HepG2 (cell line): Measurements from ENCODE around the gene KIAA1549. TPM values are rescaled to one million over a fixed set of nuclear protein-coding genes. Genes with fewer than 3 reads are reported as not detected.

ENCODE experiments used
- ATAC-seq: fragments of 200-7000 bp; cut with Tn5 transposase; 3 replicates; pipeline ENCODE4 v1.9.1; 2020; ENCODE audit warnings: mild to moderate bottlenecking, moderate library complexity
- BruUV-seq: library from RNA; stranded (reverse); fragments of 400-500 nt; replicated peaks from 2 replicates; lab custom pipeline; 2021; lab: Mats Ljungman, UMichigan
- CTCF ChIA-PET: fragments of 300-600 bp; formaldehyde crosslinking; extraction: SDS; loops from one replicate; lab custom pipeline; 2021; ENCODE audit warnings: low total read pairs, inconsistent platforms, low intra/inter-chr PET ratio; lab: Yijun Ruan, JAX
- POLR2A ChIA-PET: fragments of 350-600 bp; sonication (Branson Sonifier 250); formaldehyde crosslinking; loops from one replicate; lab custom pipeline; 2020; ENCODE audit warnings: antibody characterized with exemption, inconsistent platforms; lab: Yijun Ruan, JAX
- DNase-seq: peaks from one replicate; pipeline ENCODE4 v3.0.0-alpha.2; 2015; ENCODE audit warnings: low spot score
- FAIRE-seq: peaks from 3 replicates; lab custom pipeline; 2011; peaks lifted over from hg19 to GRCh38; lab: Jason Lieb, UNC
- H2AFZ ChIP-seq: one replicate; pipeline ENCODE4 v1.6.1; 2011; ENCODE audit warnings: low read length, inconsistent platforms
- H3K27ac ChIP-seq: fragments of 300-600 bp; 3 replicates; pipeline ENCODE4 v1.8.0; 2011; ENCODE audit warnings: mixed run types, mild to moderate bottlenecking, mixed read lengths, low read length, inconsistent platforms; ENCODE audit not compliant: insufficient read depth; ENCODE audit errors: extremely low read length
- H3K27me3 ChIP-seq, 2 experiments: fragments of 200-600 bp in 1 of 2; 2 replicates in 1 of 2; 3 replicates in 1 of 2; pipeline versions ENCODE4 v1.6.0 to v1.8.0; 2011; ENCODE audit warnings: low read length in 2 of 2, mild to moderate bottlenecking in 2 of 2, moderate library complexity in 2 of 2, inconsistent platforms in 1 of 2; ENCODE audit not compliant: insufficient read depth in 2 of 2, control insufficient read depth in 1 of 2
- H3K36me3 ChIP-seq, 2 experiments: fragments of 200-600 bp in 1 of 2; replicated peaks in 1 of 2; 2 replicates in 1 of 2; 3 replicates in 1 of 2; pipeline versions ENCODE4 v1.5.1 to v1.8.0; 2011; ENCODE audit warnings: low read length in 2 of 2, inconsistent platforms in 1 of 2; ENCODE audit not compliant: insufficient read depth in 2 of 2, control insufficient read depth in 1 of 2
- H3K4me1 ChIP-seq: 2 replicates; pipeline ENCODE4 v1.5.1; 2012; ENCODE audit warnings: low read length, inconsistent platforms; ENCODE audit not compliant: insufficient read depth
- H3K4me2 ChIP-seq: 2 replicates; pipeline ENCODE4 v1.6.0; 2011; ENCODE audit warnings: low read depth, low read length, inconsistent platforms
- H3K4me3 ChIP-seq, 3 experiments: fragments of 200-600 bp in 1 of 3; sonication (generic), shearing (Covaris generic) in 1 of 3; replicated peaks in 1 of 3; 2 replicates each; pipeline ENCODE4 v1.5.1; 2011 to 2016; ENCODE audit warnings: low read length in 3 of 3, inconsistent platforms in 2 of 3, low read depth in 2 of 3, mild to moderate bottlenecking in 2 of 3, control low read depth in 1 of 3, mixed read lengths in 1 of 3; ENCODE audit not compliant: insufficient read depth in 1 of 3
- H3K79me2 ChIP-seq: one replicate; pipeline ENCODE4 v1.6.1; 2011; ENCODE audit warnings: low read length, inconsistent platforms; ENCODE audit not compliant: insufficient read depth
- H3K9ac ChIP-seq: 2 replicates; pipeline ENCODE4 v1.6.0; 2011; ENCODE audit warnings: mild to moderate bottlenecking, low read depth, low read length, inconsistent platforms; ENCODE audit not compliant: insufficient read depth
- H3K9me3 ChIP-seq: 2 replicates; pipeline ENCODE4 v1.5.1; 2012; ENCODE audit warnings: mild to moderate bottlenecking, low read length
- H4K20me1 ChIP-seq: 2 replicates; pipeline ENCODE4 v1.6.0; 2011; ENCODE audit warnings: inconsistent platforms, mild to moderate bottlenecking, low read length, moderate library complexity; ENCODE audit not compliant: insufficient read depth
- ATM ChIP-seq: fragments of 450-650 bp; IDR thresholded peaks from 2 replicates; pipeline ENCODE4 v1.7.1; 2017; ENCODE audit warnings: mild to moderate bottlenecking, borderline replicate concordance
- CC2D1A ChIP-seq: sonication (generic); formaldehyde crosslinking; IDR thresholded peaks from 2 replicates; pipeline ENCODE4 v1.8.1; 2023; ENCODE audit warnings: mild to moderate bottlenecking, missing genetic modification reagents
- HMG20B ChIP-seq: conservative IDR thresholded peaks from 2 replicates; pipeline ENCODE4 v1.6.1; 2016; ENCODE audit warnings: missing genetic modification reagents, missing compliant biosample characterization
- KAT7 ChIP-seq: IDR thresholded peaks from 2 replicates; pipeline ENCODE4 v1.6.1; 2018; ENCODE audit warnings: borderline replicate concordance, missing compliant biosample characterization
- NFIC ChIP-seq: IDR thresholded peaks from 2 replicates; pipeline ENCODE4 v1.6.1; 2012; ENCODE audit warnings: mild to moderate bottlenecking, low read length, inconsistent platforms
- NR2C2 ChIP-seq: sonication (generic); formaldehyde crosslinking; IDR thresholded peaks from 2 replicates; pipeline ENCODE4 v1.4.0; 2020; ENCODE audit warnings: missing genetic modification reagents, mild to moderate bottlenecking, moderate library complexity, borderline replicate concordance
- POGZ ChIP-seq: sonication (generic); formaldehyde crosslinking; IDR thresholded peaks from 2 replicates; pipeline ENCODE4 v1.4.0; 2020; ENCODE audit warnings: mild to moderate bottlenecking, missing genetic modification reagents
- RXRB ChIP-seq: IDR thresholded peaks from 2 replicates; pipeline ENCODE4 v1.6.1; 2016; ENCODE audit warnings: borderline replicate concordance, missing genetic modification reagents, missing compliant biosample characterization
- STAT5B ChIP-seq: sonication (generic); formaldehyde crosslinking; IDR thresholded peaks from 2 replicates; pipeline ENCODE4 v1.4.0; 2020; ENCODE audit warnings: missing genetic modification reagents
- ZNF335 ChIP-seq: sonication (generic); formaldehyde crosslinking; IDR thresholded peaks from 2 replicates; pipeline ENCODE4 v1.4.0; 2020; ENCODE audit warnings: missing genetic modification reagents
- ZNF367 ChIP-seq: sonication (generic); formaldehyde crosslinking; IDR thresholded peaks from 2 replicates; pipeline ENCODE4 v1.4.0; 2020; ENCODE audit warnings: missing genetic modification reagents, borderline replicate concordance
- ZNF510 ChIP-seq: sonication (generic); formaldehyde crosslinking; IDR thresholded peaks from 2 replicates; pipeline ENCODE4 v1.4.0; 2020; ENCODE audit warnings: low read depth, mild to moderate bottlenecking, missing genetic modification reagents
- WGBS: methylation state at CpG from one replicate; pipeline ENCODE4 v1.1.6; 2017; ENCODE audit warnings: low lambda C conversion rate; 5-methylcytosine and 5-hydroxymethylcytosine counted together
- in situ Hi-C: cut with HindIII; loops from 2 replicates; pipeline ENCODE4 v1.10.0; 2017; ENCODE audit warnings: low pct_unique_long_range_greater_than_20kb; ENCODE audit not compliant: extremely low pct_ligation_motif_present
- intact Hi-C: fragments of 100-400 bp; cut with micrococcal nuclease; formaldehyde crosslinking; loops from one replicate; pipeline ENCODE4 v1.10.0; 2022; ENCODE audit not compliant: unreplicated experiment
- polyA plus RNA-seq, 8 experiments: library from polyadenylated mRNA; depleted of rRNA in 3 of 8; stranded (reverse) in 7 of 8; unstranded in 1 of 8; fragments of >200 nt; fragmentation: Illumina TruSeq in 4 of 8; extraction: Trizol in 4 of 8; gene quantifications; 2 replicates each; pipeline versions ENCODE4 v1.2.1 to v1.2.3, GENCODE V29; 2011 to 2016; ENCODE audit warnings: low read depth in 4 of 8, missing spikeins in 1 of 8, mixed read lengths in 1 of 8; ENCODE audit not compliant: insufficient read depth in 1 of 8
- total RNA-seq, 5 experiments: library from RNA; depleted of rRNA; stranded (reverse); fragments of >200 nt; fragmentation: Illumina TruSeq; extraction: Trizol; gene quantifications; 2 replicates each; pipeline ENCODE4 v1.2.3, GENCODE V29; 2016; ENCODE audit warnings: low read depth in 1 of 5
- TF ChIP-seq, protein P1 (sequence below): sonication (generic); formaldehyde crosslinking; IDR thresholded peaks from 2 replicates; pipeline ENCODE4 v1.5.0; 2020; ENCODE audit warnings: missing genetic modification reagents
- TF ChIP-seq, protein P2 (sequence below): sonication (generic); formaldehyde crosslinking; IDR thresholded peaks from 2 replicates; pipeline ENCODE4 v1.4.0; 2020; ENCODE audit warnings: missing genetic modification reagents

Gene KIAA1549
- total and polyA plus RNA-seq, 2 of the 13 experiments (the other 11 are each of a cell fraction or from before 2014, with no cell fraction given), result 1.1 to 1.8 TPM

DNA sequence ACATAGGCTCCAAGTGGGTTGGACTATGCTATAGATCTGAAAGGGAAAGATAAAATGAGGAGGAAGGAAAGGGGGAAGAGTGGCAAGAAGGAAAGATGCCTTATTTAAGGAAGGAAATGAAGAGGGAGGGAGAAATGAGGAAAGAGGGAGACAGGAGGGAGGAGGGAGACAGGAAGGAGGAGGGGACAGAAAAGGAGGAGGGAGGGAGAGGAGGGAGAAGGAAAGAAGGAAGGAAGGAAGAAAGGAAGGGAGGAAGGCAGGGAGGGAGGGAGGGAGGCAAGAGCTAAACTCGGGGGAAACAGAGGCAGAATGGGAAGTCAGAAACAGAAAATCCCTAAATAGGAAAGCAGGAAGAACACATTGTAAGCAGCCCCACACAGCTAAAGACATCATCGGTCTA, 67.4 kb downstream of the KIAA1549 start:
- TF ChIP-seq STAT5B (CRISPR knock-in tag), result no peak
- TF ChIP-seq, protein P1, sequence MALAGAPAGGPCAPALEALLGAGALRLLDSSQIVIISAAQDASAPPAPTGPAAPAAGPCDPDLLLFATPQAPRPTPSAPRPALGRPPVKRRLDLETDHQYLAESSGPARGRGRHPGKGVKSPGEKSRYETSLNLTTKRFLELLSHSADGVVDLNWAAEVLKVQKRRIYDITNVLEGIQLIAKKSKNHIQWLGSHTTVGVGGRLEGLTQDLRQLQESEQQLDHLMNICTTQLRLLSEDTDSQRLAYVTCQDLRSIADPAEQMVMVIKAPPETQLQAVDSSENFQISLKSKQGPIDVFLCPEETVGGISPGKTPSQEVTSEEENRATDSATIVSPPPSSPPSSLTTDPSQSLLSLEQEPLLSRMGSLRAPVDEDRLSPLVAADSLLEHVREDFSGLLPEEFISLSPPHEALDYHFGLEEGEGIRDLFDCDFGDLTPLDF (CRISPR knock-in tag), result no peak
- TF ChIP-seq CC2D1A (CRISPR knock-in tag), result no peak
- TF ChIP-seq KAT7 (CRISPR knock-in tag), result no peak
- TF ChIP-seq, protein P2, sequence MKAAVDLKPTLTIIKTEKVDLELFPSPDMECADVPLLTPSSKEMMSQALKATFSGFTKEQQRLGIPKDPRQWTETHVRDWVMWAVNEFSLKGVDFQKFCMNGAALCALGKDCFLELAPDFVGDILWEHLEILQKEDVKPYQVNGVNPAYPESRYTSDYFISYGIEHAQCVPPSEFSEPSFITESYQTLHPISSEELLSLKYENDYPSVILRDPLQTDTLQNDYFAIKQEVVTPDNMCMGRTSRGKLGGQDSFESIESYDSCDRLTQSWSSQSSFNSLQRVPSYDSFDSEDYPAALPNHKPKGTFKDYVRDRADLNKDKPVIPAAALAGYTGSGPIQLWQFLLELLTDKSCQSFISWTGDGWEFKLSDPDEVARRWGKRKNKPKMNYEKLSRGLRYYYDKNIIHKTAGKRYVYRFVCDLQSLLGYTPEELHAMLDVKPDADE (CRISPR knock-in tag), result no peak
- TF ChIP-seq ZNF367 (CRISPR knock-in tag), result no peak
- TF ChIP-seq HMG20B (CRISPR knock-in tag), result no peak
- no peak for TF ChIP-seq NFIC
- TF ChIP-seq POGZ (CRISPR knock-in tag), result no peak
- TF ChIP-seq ATM, result no peak
- no peak for TF ChIP-seq ZNF510
- no peak for TF ChIP-seq ZNF335 (CRISPR knock-in tag)
- TF ChIP-seq RXRB (CRISPR knock-in tag), result no peak
- no peak for TF ChIP-seq NR2C2
- TF ChIP-seq, all 625 proteins: peak for 0
- no peaks in the 10 kb centered on the region for H3K4me1 ChIP-seq
- CTCF ChIA-PET, result no interaction called here
- no peaks in the 10 kb centered on the region for H3K9me3 ChIP-seq
- no TSS peak for BruUV-seq
- H3K4me2 ChIP-seq, result no peak overlapping the region
- FAIRE-seq, result no peak
- H3K9ac ChIP-seq, result no peak overlapping the region
- POLR2A ChIA-PET, result no interaction called here
- no peak overlapping the region for H3K27ac ChIP-seq
- no peaks in the 10 kb centered on the region for H4K20me1 ChIP-seq
- intact Hi-C loops (no loop called here), in situ Hi-C loops (no loop called here)
- H3K27me3 ChIP-seq, result no peaks in the 10 kb centered on the region
- H3K4me3 ChIP-seq, result no peak overlapping the region
- WGBS, result 73% methylated on average over 2 of the region's 2 CpGs
- no peaks in the 10 kb centered on the region; a peak in 2 of 5 replicates for H3K36me3 ChIP-seq
- H2AFZ ChIP-seq, result no peak overlapping the region
- H3K79me2 ChIP-seq, result no peaks in the 10 kb centered on the region
- DNase-seq, result no peak
- no peak for ATAC-seq
